Measurements from ENCODE around the gene BHLHE23. TPM values are rescaled to one million over a fixed set of nuclear protein-coding genes. Genes with fewer than 3 reads are reported as not detected.
A peak's percentile ranks its signal among the peaks of the same experiment; 100 is the strongest.
"Not testable (repeated sequence)": the region's sequence is repeated elsewhere in the genome, so short reads cannot be mapped to it uniquely, and the experiment has no call there.

BHLHE23 gene
- total RNA-seq, 2 experiments from 2014 or later = not detected

DNA sequence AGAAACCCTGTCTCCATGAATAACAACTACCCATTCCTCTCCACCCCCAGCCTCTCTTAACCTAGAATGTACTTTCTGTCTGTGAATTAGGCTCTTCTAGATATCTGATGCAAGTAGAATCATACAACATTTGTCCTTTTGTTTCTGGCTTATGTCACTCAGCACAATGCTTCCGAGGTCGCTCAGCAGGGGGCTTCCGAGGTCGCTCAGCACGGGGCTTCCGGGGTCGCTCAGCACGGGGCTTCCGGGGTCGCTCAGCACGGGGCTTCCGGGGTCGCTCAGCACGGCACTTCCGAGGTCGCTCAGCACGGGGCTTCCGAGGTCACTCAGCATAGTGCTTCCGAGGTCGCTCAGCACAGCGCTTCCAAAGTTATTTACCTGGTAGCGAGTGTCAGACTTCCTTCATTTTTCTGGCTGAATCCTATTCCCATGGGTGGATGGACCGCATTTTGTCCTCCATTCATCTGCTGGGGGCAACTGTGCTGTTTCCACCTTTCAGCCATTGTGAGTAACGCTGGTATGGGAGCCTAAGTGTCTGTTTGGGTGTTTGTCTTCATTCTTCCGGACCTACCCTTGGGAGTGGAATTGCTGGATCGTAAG is 31.0 kb upstream of the BHLHE23 start:
- POLR2A ChIA-PET = no interaction called here

DNA sequence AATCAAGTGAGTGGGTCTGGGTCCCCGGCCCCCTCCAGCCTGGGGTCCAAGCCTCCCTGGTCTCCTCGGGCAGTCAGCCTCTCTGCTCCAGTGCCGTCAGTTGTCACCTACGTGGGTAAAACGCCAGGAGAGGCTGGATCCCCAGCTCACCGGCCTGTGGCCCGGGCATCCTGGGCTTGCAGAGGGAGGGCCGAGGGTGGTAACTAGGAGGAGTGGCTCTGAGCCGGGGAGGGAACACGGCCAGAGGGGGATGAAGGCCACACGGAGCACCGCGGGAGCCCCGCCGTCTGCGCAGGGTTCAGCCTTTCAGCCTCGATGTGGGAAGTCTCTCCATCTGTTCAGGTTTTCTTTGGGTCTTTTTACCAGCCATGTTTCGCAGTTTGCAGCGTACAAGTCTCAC is 29.5 kb upstream of the BHLHE23 start:
- DNase-seq = no peak
- H3K9me3 Mint-ChIP-seq (ENCODE audit: insufficient read depth) = no peaks in the 10 kb centered on the region
- H3K4me1 Mint-ChIP-seq (ENCODE audit: low read depth) = peaks cover 8% of the 10 kb centered on the region
- H3K4me3 Mint-ChIP-seq = no peak overlapping the region
- CTCF ChIA-PET = no interaction called here
- ATAC-seq = no peak
- POLR2A ChIA-PET = no interaction called here
- H3K27me3 Mint-ChIP-seq (ENCODE audit: low read depth) = peaks cover 35% of the 10 kb centered on the region
- H3K36me3 Mint-ChIP-seq (ENCODE audit: low read depth) = no peaks in the 10 kb centered on the region
- no peak overlapping the region for H3K27ac Mint-ChIP-seq

More for the DNA sequence above, 31.0 kb upstream of the BHLHE23 start:
- peaks cover 34% of the 10 kb centered on the region for H3K27me3 Mint-ChIP-seq (ENCODE audit: low read depth)
- ATAC-seq (no peak), DNase-seq (no peak)
- H3K27ac Mint-ChIP-seq = no peak overlapping the region
- H3K4me3 Mint-ChIP-seq = no peak overlapping the region
- H3K9me3 Mint-ChIP-seq (ENCODE audit: insufficient read depth) = no peaks in the 10 kb centered on the region
- H3K4me1 Mint-ChIP-seq (ENCODE audit: low read depth) = peaks cover 4% of the 10 kb centered on the region
- CTCF ChIA-PET = no interaction called here
- no peaks in the 10 kb centered on the region for H3K36me3 Mint-ChIP-seq (ENCODE audit: low read depth)

DNA sequence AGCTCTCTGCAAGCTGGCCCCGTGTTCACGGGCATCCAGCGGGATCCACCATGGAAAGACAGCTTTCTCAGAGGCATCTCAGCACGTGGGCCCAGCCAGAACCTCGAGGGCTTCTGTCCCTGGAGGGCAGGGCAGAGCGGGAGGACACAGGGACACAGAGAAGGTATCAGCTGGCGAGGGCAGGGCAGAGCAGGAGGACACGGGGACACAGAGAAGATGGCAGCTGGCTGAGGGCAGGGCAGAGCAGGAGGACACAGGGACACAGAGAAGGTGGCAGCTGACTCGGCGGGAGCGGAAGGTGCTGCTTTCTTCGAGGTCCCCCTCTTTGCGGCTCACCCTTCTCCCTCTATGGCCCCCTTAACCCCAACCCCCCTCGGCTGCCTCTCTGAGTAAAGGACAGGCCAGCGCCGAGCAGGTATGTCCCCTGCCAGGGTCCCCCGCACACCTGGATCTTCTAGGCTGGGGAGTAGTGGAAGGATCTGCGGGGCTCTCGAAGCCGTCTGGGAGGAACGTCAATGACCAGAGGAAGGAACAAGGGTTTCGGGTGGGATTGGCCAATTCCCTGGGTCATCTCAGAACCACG is 28.9 kb upstream of the BHLHE23 start:
- Mint-ChIP-seq H3K27me3 (ENCODE audit: low read depth) (peaks cover 31% of the 10 kb centered on the region), H3K4me3 (no peak overlapping the region), H3K9me3 (ENCODE audit: insufficient read depth) (no peaks in the 10 kb centered on the region), H3K4me1 (ENCODE audit: low read depth) (peaks cover 8% of the 10 kb centered on the region), H3K36me3 (ENCODE audit: low read depth) (no peaks in the 10 kb centered on the region), H3K27ac (no peak overlapping the region)
- ATAC-seq = no peak
- ChIA-PET CTCF (no interaction called here), POLR2A (no interaction called here)
- no peak for DNase-seq

DNA sequence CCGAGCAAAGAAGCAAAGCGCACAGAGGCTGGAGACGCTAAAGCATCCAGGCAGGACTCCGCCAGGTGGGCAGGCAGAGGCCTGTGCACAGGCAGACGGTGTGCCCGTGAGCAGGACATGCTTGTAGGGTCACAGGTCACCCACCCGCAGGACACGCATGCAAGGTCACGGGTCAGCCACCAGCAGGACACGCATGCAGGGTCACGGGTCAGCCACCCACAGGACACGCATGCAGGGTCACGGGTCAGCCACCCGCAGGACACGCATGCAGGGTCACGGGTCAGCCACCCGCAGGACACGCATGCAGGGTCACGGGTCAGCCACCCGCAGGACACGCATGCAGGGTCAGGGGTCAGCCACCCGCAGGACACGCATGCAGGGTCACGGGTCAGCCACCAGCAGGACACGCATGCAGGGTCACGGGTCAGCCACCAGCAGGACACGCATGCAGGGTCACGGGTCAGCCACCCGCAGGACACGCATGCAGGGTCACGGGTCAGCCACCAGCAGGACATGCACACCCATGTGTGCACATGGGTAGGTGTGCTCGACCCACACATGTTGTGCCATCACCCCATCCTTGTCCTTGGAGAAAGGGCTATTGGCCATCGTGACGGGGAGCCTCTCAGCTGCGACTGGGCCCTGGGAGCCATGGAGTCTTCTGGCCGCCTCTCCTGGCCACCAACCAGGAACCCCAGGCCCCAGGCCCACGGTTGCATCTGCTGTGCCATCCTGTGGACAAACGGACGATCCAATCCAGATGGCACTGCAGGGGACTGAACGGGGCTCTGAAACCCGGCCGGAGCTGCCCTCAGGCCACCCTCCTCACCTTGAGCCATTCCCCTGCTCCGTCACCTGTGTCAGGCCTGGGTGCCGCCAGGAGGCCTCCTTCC is 28.2 kb upstream of the BHLHE23 start:
- POLR2A ChIA-PET; DNase-seq; H3K9me3 Mint-ChIP-seq (ENCODE audit: insufficient read depth); H3K4me3 Mint-ChIP-seq; H3K36me3 Mint-ChIP-seq (ENCODE audit: low read depth); H3K4me1 Mint-ChIP-seq (ENCODE audit: low read depth); CTCF ChIA-PET; ATAC-seq; H3K27ac Mint-ChIP-seq: not testable (repeated sequence)
- peaks cover 24% of the 10 kb centered on the region for H3K27me3 Mint-ChIP-seq (ENCODE audit: low read depth)

DNA sequence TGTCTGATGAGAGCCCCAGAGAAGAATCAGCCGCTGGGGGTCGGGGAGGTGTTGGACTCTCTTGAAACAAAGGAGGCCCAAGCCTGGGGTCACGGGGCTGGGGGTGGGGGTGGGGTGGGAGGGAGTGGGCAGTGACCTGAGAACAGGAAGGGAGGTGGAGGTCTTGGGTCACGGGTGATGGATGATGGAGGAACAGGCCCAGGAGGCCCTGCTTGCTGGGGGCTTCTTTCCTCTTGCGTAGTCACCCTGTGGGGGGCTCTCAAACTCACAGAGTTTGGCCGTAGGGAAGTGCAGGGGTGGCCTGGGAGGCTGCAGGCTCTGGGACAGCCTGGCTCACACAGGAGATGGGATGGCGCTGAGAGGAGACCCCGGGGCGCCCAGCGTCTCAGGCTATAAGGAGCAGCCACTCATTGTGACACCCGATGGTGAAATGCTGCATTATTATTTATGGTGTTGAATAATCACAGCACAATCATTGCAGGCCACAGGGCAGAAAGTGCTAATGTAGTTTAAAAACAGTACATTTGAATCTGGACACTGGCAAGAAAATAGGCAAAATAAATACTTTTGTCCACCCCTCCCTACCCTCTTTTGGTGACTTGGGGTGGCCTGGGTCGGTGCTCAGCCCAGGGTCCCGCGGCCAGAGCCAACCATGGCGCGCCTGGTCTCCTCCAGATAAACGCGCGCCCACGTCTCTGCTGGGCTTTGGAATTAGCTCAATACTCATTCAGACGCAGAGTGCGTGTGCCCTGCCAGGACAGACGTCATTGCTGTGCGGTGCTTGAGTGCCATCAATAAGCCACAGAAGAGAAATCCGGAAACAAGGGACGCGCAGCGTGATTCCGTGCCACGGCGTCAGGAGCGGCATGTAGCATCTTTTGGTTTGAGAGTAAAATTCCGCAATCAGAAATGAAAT is 27.3 kb upstream of the BHLHE23 start:
- ATAC-seq = no peak
- Mint-ChIP-seq H3K27ac (no peak overlapping the region), H3K4me1 (ENCODE audit: low read depth) (peaks cover 13% of the 10 kb centered on the region), H3K27me3 (ENCODE audit: low read depth) (peaks cover 19% of the 10 kb centered on the region), H3K4me3 (no peak overlapping the region), H3K9me3 (ENCODE audit: insufficient read depth) (no peaks in the 10 kb centered on the region), H3K36me3 (ENCODE audit: low read depth) (no peaks in the 10 kb centered on the region)
- POLR2A ChIA-PET = no interaction called here
- DNase-seq = no peak
- CTCF ChIA-PET = no interaction called here

DNA sequence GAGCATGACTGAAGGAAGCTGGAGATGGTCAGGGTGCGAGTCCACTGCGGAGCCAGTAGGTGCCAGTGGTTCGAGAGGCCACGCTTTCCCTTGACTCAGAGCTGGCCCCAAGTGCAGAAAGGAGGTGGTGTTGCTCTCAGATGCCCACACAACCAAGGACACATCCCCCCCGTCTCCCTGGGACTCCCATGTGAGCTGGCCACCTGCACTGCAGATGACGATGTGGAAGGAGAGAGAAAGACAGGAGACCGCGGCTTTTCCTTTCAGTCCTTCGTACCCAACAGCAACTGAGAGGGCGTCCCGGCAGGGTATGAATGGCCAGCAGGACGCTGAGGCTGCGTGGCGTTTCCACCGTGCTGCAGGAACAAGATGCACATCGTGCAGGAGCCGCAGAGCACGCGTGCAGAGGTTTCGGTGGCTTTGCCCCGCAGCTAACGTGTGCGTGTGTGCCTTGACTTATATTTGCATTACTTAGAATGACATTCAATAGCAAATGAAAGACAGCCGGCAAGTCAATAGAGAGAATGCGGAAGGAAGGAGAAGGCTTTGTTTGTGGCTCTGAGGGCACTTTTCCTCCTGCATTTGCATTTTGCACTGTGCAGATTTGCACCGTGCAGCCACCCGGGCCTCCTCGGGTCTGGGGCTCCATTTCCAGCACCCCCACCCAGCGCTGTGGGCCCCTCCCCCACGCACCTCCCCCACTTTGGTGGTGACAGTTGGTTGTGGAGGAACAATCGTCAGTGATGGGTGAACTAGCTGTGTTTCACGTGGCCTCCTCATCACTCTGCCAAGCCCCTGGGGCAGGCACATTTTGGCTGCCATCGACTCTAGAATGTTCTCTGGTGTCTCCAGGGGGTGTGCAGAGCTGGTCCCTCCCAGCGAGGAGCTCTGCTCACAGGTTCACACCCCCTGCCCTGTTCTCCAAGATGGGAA is 26.4 kb upstream of the BHLHE23 start:
- Mint-ChIP-seq H3K9me3 (ENCODE audit: insufficient read depth) (no peaks in the 10 kb centered on the region), H3K4me3 (peak overlapping the region; percentile 54), H3K27ac (no peak overlapping the region), H3K4me1 (ENCODE audit: low read depth) (peaks cover 13% of the 10 kb centered on the region), H3K36me3 (ENCODE audit: low read depth) (no peaks in the 10 kb centered on the region), H3K27me3 (ENCODE audit: low read depth) (peaks cover 20% of the 10 kb centered on the region)
- ChIA-PET CTCF (no interaction called here), POLR2A (no interaction called here)
- ATAC-seq (peak; percentile 37), DNase-seq (no peak)

DNA sequence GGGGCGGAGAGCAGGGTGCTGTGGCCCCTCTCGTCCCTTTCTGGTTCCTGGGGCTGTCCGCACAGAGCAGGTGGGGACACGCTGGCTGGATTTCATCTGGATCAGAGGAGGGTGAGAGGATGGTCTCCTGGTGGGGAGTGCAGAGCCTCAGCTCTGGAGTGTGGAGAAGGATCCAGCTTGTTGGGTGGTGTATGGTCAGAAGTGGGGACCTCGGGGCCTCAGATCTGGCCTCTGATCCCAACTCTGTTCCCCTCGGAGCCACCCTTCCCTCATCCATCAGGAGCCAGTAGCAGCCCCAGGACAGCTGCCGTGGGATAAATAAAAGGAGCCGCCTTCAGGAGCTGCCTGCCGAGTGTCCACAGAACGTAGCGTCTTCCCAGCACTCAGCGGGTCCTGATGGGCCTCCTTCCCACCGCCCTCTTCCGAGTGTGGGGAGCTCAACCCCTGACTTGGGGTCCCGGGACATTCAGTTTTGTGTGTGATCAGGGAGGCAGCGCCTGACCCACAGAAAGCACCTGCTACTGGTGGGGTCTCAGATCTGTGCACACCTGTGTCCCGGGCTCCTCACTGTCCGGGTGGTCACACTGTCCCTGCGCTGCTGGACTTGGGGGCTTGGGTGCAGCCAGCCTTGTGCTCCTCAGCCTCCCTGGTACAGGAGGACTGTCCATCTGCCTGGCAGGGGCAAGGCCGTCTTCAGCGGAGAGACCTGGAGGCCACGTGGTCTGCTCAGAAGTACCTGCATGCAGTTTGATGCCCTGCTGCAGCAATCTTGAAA is 25.4 kb upstream of the BHLHE23 start:
- Mint-ChIP-seq H3K27ac (no peak overlapping the region), H3K4me3 (no peak overlapping the region), H3K9me3 (ENCODE audit: insufficient read depth) (no peaks in the 10 kb centered on the region), H3K36me3 (ENCODE audit: low read depth) (no peaks in the 10 kb centered on the region), H3K4me1 (ENCODE audit: low read depth) (peaks cover 17% of the 10 kb centered on the region), H3K27me3 (ENCODE audit: low read depth) (peaks cover 26% of the 10 kb centered on the region)
- DNase-seq (no peak), ATAC-seq (no peak)
- POLR2A ChIA-PET = no interaction called here
- CTCF ChIA-PET = no interaction called here

DNA sequence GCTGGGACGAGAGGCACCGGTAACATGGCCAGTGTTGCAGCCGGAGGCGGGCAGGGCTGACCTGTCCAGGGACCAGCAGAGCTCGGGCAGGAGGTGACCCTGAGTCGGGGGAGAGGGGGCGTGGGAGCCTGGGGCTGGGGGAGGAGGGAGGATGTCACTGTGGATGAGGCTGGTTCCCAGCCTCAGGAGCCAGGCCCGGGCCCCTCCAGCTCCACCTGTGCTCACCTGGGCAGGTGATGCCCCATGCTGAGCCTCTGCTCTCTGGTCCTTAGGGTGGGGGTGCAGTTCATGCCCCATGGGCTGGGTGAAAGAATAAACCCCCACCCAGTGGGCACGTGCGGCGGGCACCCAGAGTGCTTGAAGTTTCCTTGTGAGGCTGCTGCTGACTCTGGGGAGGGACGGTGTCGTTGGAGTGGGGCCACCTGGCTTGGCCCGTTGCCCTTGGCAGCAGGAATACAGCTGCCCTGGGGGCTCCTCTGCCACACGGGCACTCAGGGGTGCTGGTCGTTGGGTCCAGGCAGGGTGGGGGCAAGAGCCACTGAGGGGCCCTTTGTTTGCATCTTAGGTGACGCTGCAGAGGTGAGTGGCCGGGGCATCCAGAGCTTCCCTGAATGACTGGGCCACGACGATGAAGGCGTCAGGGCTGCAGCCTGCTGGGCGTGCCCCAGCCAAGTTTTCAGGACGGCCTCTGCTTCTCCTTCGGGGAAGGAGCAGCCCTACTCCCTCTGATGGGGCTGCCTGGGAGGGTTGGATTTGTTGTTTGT is 24.7 kb upstream of the BHLHE23 start:
- H3K9me3 Mint-ChIP-seq (ENCODE audit: insufficient read depth) = no peaks in the 10 kb centered on the region
- H3K4me1 Mint-ChIP-seq (ENCODE audit: low read depth) = peaks cover 19% of the 10 kb centered on the region
- ChIA-PET CTCF (no interaction called here), POLR2A (no interaction called here)
- H3K27me3 Mint-ChIP-seq (ENCODE audit: low read depth) = peaks cover 23% of the 10 kb centered on the region
- no peaks in the 10 kb centered on the region for H3K36me3 Mint-ChIP-seq (ENCODE audit: low read depth)
- ATAC-seq (no peak), DNase-seq (no peak)
- no peak overlapping the region for H3K27ac Mint-ChIP-seq
- H3K4me3 Mint-ChIP-seq = no peak overlapping the region

DNA sequence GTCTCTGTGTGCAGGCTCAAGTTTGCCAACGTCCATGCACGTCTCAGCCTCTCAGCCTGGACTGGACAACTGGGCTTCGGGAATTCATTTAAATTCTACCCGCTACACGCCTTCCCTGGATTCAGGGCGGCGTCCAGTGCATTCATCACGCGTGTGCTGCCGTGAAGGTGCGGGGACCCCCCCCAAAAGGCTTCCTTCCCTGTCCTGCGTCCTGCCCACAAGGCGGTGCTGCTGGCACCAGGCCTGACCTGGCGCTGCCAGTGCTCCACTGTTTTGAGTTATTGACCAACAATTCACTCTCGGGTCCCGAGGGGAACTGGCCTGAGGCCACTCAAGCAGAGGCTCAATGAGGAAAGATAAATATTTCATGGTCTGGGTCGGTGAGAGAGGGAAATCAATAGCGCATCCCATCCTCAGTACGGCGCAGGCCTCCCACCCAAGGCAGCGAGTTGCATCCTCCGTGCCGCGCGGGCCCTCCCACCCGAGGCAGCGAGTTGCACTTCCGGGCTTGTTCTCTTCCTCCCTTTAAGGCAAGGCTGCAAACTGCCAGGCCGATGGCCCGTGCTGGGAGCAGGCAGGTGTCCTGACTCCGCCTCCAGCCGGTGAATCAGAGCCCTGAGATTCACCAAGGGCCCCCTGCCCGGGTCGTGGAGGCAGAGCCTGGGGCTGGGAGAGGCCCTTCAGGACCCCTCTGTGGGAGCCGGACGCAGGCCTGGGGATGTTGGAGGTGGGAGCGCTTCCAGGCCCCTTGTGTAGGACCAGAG is 22.8 kb upstream of the BHLHE23 start:
- peak; percentile 14 for ATAC-seq
- ChIA-PET POLR2A (no interaction called here), CTCF (no interaction called here)
- Mint-ChIP-seq H3K9me3 (ENCODE audit: insufficient read depth) (no peaks in the 10 kb centered on the region), H3K27me3 (ENCODE audit: low read depth) (peaks cover 23% of the 10 kb centered on the region), H3K4me3 (no peak overlapping the region), H3K36me3 (ENCODE audit: low read depth) (no peaks in the 10 kb centered on the region), H3K27ac (no peak overlapping the region), H3K4me1 (ENCODE audit: low read depth) (peaks cover 24% of the 10 kb centered on the region)
- no peak for DNase-seq
